Heart left ventricle (tissue), 13 donors: Measurements from ENCODE around the gene PTPRN2.

Source experiments
- POLR2A ChIP-seq, 2 donors: fragments of 450-650 bp; IDR thresholded peaks; one replicate each; pipeline ENCODE4 v1.6.1; 2017; ENCODE audit warnings: antibody characterized with exemption in 2 of 2, mild to moderate bottlenecking in 2 of 2, moderate library complexity in 2 of 2
- TF ChIP-seq, protein P1 (sequence below), 12 donors: fragments of 200-600 bp; sonication (generic) in 4 of 12; IDR thresholded peaks; one replicate each; pipeline versions ENCODE4 v1.5.0 to v1.8.0; 2018 to 2022; ENCODE audit warnings: antibody characterized with exemption in 12 of 12, mild to moderate bottlenecking in 5 of 12
- donor health status: ischemic (EF 13 %, LVEDD 7.1; RV severe dilation, severe dysfunction).
- donor health status: DM: no; HTN: yes; CAD: no.
- donor health status: DM: no; HTN: no; CAD: no.
- donor health status: ischemic (EF 25% LVEDD 6.9; RV normal size, moderate dysfunction).
- donor health status: ischemic (EF 25% LVEDD 5.7; RV mildly dilated, moderate dysfunction).
- donor health status: ischemic (EF 35%, LVEDD 5.7; RV mildly dilated, moderate dysfunction).
- donor health status: nonischemic (EF 11% LVEDD 7.7; RV severe dilation, severe dysfunction).
- donor health status: DM: yes; HTN: yes; CAD: no.
- donor health status: PGD.
- donor health status: ischemic (EF 29% LVEDD 5.4; RV normal size, mild dysfunction).
- donor health status: nonischemic (EF 23%, LVEDD 6.1; RV moderate dilation, normal function).

DNA sequence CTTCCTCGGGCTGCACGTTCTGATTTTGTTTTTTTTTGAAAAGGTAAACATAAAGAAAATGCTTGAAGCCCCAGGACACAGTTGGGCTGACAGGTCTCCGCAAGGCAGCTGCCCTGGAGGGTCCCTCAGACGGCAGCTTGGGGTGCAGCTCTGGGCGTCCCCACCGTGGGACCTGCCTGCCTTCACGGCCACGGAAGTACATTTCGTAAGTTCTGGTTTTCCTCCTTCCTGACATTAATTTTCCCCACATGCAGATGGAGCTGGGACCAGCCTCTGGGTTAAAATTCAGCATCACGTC is 759.8 kb downstream of the PTPRN2 start:
- TF ChIP-seq, protein P1, sequence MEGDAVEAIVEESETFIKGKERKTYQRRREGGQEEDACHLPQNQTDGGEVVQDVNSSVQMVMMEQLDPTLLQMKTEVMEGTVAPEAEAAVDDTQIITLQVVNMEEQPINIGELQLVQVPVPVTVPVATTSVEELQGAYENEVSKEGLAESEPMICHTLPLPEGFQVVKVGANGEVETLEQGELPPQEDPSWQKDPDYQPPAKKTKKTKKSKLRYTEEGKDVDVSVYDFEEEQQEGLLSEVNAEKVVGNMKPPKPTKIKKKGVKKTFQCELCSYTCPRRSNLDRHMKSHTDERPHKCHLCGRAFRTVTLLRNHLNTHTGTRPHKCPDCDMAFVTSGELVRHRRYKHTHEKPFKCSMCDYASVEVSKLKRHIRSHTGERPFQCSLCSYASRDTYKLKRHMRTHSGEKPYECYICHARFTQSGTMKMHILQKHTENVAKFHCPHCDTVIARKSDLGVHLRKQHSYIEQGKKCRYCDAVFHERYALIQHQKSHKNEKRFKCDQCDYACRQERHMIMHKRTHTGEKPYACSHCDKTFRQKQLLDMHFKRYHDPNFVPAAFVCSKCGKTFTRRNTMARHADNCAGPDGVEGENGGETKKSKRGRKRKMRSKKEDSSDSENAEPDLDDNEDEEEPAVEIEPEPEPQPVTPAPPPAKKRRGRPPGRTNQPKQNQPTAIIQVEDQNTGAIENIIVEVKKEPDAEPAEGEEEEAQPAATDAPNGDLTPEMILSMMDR (IDR thresholded peaks at IDR 0.05), result no peak
- TF ChIP-seq POLR2A (IDR thresholded peaks at IDR 0.05), result no peak
